Stimulated activated naive CD8-positive, alpha-beta T cell treated with anti-CD3 and anti-CD28 coated beads, Interleukin-15, amount 100 ng/mL, for 72 hours (primary cell): ENCODE results near the gene KCNMA1.
A peak's percentile ranks its signal among the peaks of the same experiment; 100 is the strongest.

Experiments
- ATAC-seq: fragments of 150-1000 bp; cut with Tn5 transposase; 2 replicates; pipeline ENCODE4 v1.10.0; 2021; ENCODE audit warnings: mild to moderate bottlenecking, moderate library complexity
- DNase-seq, 2 donors: peaks; one replicate each; pipeline ENCODE4 v3.0.0; 2021 to 2022
- H3K27ac Mint-ChIP-seq, 2 donors: one replicate each; pipeline ENCODE4 v1.8.0; 2022; ENCODE audit warnings: mild to moderate bottlenecking in 2 of 2, mixed read lengths in 2 of 2, moderate library complexity in 2 of 2
- H3K27me3 Mint-ChIP-seq: one replicate; pipeline ENCODE4 v1.8.0; 2022; ENCODE audit warnings: mixed read lengths
- H3K4me1 Mint-ChIP-seq: one replicate; pipeline ENCODE4 v1.8.0; 2022; ENCODE audit warnings: mild to moderate bottlenecking, mixed read lengths
- H3K4me3 Mint-ChIP-seq, 2 donors: one replicate each; pipeline ENCODE4 v1.8.0; 2022; ENCODE audit warnings: mild to moderate bottlenecking in 2 of 2, mixed read lengths in 2 of 2, moderate library complexity in 1 of 2
- H3K9me3 Mint-ChIP-seq, 2 donors: one replicate each; pipeline ENCODE4 v1.8.0; 2022; ENCODE audit warnings: mixed read lengths in 2 of 2

KCNMA1 gene

DNA sequence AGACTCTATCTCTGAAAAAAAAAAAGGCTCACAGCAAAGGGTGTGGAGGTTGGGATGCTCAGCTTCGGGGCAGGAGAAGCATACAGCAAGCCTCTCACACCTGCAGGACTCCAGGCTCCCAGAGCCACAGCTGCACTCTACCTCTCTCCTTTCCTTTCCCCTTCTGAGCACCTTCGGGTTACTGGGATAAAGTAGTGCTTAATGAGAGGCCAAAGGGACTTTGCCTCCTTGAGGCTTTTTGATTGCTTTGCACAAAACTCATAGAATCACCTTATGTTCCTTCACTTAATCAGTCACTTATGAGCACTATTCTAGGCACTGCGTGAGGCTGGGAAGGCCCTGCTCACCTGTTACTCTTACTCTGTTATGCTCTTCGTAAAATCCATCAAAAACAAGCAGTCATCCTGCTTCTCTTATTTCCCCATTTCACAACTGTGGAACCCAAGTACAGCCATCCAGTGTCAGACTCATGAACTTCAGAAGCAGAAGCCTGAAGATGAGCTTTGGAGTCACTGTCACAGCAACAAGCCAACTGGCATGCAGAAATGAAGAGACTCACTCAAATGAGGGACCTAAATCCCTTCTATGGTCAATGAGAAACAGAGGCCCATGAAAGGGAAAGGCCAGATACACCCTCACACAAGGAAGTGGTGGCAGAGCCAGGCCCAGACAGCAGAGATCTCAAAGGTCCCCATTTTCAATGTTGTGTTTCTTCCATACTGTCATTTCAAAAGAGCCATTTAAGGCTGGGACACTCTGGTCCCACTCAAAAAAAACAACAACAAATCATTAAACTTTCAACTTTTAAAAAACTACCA is 205.4 kb downstream of the KCNMA1 start:
- ATAC-seq (no peak), DNase-seq (no peak)
- H3K27me3 Mint-ChIP-seq: no peaks in the 10 kb centered on the region
- H3K4me1 Mint-ChIP-seq: no peaks in the 10 kb centered on the region
- H3K4me3 Mint-ChIP-seq: no peak overlapping the region
- no peaks in the 10 kb centered on the region for H3K9me3 Mint-ChIP-seq
- peak overlapping the region in 1 of 2 donors; percentile 65 for H3K27ac Mint-ChIP-seq

GRCh38 chr10:77431209-77431611 is 206.4 kb downstream of the KCNMA1 start:
- DNase-seq: no peak
- ATAC-seq: no peak
- Mint-ChIP-seq H3K27ac (peak overlapping the region in 1 of 2 donors; percentile 2), H3K4me3 (no peak overlapping the region), H3K27me3 (no peaks in the 10 kb centered on the region), H3K9me3 (no peaks in the 10 kb centered on the region), H3K4me1 (no peaks in the 10 kb centered on the region)

GRCh38 chr10:77430530-77430929 is 207.1 kb downstream of the KCNMA1 start:
- no peak for DNase-seq
- no peak overlapping the region for H3K4me3 Mint-ChIP-seq
- no peaks in the 10 kb centered on the region for H3K9me3 Mint-ChIP-seq
- no peak overlapping the region for H3K27ac Mint-ChIP-seq
- no peaks in the 10 kb centered on the region for H3K27me3 Mint-ChIP-seq
- no peak for ATAC-seq
- H3K4me1 Mint-ChIP-seq: no peaks in the 10 kb centered on the region

DNA sequence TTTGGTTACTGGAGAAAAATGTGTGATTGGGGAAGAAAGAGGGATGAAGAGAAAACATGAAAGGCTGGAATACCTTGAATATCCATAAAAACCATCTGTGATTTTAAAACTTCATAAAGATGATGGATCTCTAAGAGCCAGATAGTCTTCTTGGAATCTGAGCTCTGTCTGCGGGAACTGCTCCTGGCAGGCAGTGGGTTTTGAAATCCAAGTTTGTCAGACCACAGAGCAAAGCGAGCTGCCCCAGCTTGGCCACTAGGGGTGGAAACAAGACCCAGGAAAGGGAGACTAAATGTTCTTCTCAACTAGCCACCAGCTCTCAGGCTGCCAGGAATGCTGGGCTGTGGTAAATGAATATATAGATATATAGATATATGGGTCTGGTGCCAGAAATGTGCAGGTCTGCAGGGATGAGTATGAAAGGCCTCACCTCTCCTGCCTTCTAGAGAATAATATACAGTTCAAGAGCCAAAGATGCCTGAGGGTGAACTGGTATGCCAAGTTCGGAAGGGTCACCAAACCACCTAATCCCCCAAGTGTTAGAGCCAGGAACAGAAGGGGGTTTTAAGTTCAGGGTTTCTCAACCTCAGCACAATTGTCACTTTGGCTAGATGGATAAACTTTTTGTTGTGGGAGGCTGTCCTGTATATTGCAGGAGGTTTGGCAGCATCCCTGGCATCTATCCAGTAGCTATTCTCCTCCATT is 208.8 kb downstream of the KCNMA1 start:
- H3K27me3 Mint-ChIP-seq: no peaks in the 10 kb centered on the region
- DNase-seq: no peak
- no peak overlapping the region for H3K27ac Mint-ChIP-seq
- no peaks in the 10 kb centered on the region for H3K4me1 Mint-ChIP-seq
- H3K9me3 Mint-ChIP-seq: no peaks in the 10 kb centered on the region
- no peak overlapping the region for H3K4me3 Mint-ChIP-seq
- ATAC-seq: no peak

DNA sequence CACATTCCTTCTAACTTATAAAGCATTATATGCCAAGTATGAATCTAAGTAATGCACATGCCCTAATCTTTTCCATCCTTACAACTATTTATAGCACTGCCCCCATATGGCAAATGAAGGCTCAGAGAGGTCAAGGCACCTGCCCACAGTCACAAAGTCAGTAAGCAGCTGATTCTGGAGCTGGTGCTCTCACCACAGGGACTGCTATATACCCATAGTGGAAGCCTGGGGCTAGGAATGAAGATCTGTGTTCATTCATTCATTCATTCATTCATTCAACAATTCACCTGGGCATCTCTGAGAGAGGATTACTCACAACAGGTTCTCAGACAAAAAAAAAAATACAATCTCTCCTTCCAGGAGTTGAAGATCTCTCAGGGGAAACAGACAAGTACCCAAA is 213.4 kb downstream of the KCNMA1 start:
- H3K27ac Mint-ChIP-seq: no peak overlapping the region
- H3K4me1 Mint-ChIP-seq: no peaks in the 10 kb centered on the region
- no peak overlapping the region for H3K4me3 Mint-ChIP-seq
- no peaks in the 10 kb centered on the region for H3K27me3 Mint-ChIP-seq
- DNase-seq (no peak), ATAC-seq (no peak)
- H3K9me3 Mint-ChIP-seq: no peaks in the 10 kb centered on the region

- no peaks in the 10 kb centered on the region for H3K9me3 Mint-ChIP-seq
- H3K4me1 Mint-ChIP-seq: no peaks in the 10 kb centered on the region
- no peak overlapping the region for H3K27ac Mint-ChIP-seq
- H3K4me3 Mint-ChIP-seq: no peak overlapping the region
- H3K27me3 Mint-ChIP-seq: no peaks in the 10 kb centered on the region
- DNase-seq: no peak
- no peak for ATAC-seq
Measured at GRCh38 chr10:77422491-77423338, 214.9 kb downstream of the KCNMA1 start.

DNA sequence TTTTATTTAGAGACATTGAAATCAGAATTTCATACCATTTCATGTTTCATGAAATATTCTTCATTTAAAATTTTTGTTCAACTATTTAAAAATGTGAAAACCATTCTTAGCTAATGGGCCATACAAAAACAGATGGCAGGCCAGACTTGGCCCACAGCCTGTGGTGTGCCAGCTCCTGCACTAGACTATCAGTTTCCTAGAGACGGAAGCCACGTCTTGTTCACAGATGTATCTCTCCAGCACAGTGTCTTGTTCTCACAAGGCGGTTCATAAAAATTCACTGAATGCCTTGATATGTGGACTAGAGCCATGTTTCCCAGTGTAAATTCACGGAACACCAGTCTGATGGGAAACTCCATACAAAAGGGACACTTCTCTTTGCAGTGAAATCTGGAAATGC is 216.0 kb downstream of the KCNMA1 start:
- no peaks in the 10 kb centered on the region for H3K4me1 Mint-ChIP-seq
- DNase-seq (no peak), ATAC-seq (no peak)
- H3K9me3 Mint-ChIP-seq: no peaks in the 10 kb centered on the region
- no peak overlapping the region for H3K27ac Mint-ChIP-seq
- H3K27me3 Mint-ChIP-seq: no peaks in the 10 kb centered on the region
- H3K4me3 Mint-ChIP-seq: no peak overlapping the region

DNA sequence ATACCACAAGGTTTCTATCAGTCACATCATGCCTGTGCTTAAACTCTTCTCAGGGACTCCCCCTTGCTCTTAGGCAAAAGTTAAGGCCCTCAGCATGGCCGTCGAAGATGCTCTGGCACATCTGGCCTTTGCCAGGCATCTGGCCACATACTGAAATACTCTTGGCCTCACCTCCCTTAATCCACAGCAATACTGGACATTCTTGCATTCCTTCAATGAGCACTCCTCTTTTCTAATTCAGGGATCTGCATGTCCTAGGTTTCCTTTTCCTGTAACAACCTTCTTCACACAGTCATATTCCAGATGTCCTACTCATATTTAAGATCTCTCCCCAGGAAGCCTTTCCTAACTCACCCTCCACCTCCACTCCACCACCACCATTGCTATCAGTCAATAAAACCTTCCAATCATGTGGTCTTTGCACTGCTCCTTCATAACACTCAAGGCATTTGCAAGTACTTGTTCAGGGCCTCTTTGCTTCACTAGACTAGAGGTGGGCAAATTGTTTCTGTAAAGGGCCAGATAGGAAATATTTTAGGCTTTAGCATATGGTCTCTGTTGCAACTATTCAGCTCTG is 216.6 kb downstream of the KCNMA1 start:
- no peak for ATAC-seq
- H3K27ac Mint-ChIP-seq: peak overlapping the region in 1 of 2 donors; percentile 90
- H3K4me3 Mint-ChIP-seq: no peak overlapping the region
- H3K4me1 Mint-ChIP-seq: no peaks in the 10 kb centered on the region
- no peaks in the 10 kb centered on the region for H3K27me3 Mint-ChIP-seq
- no peaks in the 10 kb centered on the region for H3K9me3 Mint-ChIP-seq
- DNase-seq: no peak

- Mint-ChIP-seq H3K27me3 (no peaks in the 10 kb centered on the region), H3K27ac (no peak overlapping the region), H3K4me3 (no peak overlapping the region), H3K4me1 (no peaks in the 10 kb centered on the region), H3K9me3 (no peaks in the 10 kb centered on the region)
- no peak for ATAC-seq
- no peak for DNase-seq
Measured at GRCh38 chr10:77419979-77420378, 217.6 kb downstream of the KCNMA1 start.

DNA sequence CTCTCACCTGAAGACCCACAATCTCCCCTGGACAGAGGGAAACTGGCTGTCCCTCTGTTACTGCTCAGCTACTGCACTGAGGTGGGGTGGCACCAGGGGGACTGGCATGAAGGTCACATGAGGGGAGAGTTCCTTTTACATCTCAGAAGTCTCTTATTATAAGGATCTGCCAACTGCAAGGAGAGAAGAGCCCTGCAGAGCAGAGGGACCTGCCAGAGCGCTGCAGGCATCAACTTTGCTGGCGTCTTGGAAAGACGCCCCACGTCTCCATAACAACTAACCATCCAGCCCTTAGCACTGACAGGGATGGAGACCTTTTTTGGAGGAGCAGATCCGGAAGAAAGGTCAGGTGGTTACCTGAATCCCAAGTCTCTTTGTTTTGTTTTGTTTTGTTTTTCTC is 218.6 kb downstream of the KCNMA1 start:
- Mint-ChIP-seq H3K27ac (no peak overlapping the region), H3K27me3 (no peaks in the 10 kb centered on the region), H3K9me3 (no peaks in the 10 kb centered on the region), H3K4me3 (no peak overlapping the region), H3K4me1 (no peaks in the 10 kb centered on the region)
- ATAC-seq (no peak), DNase-seq (no peak)

- Mint-ChIP-seq H3K27ac (no peak overlapping the region), H3K9me3 (no peaks in the 10 kb centered on the region), H3K4me3 (no peak overlapping the region), H3K27me3 (no peaks in the 10 kb centered on the region), H3K4me1 (no peaks in the 10 kb centered on the region)
- no peak for ATAC-seq
- DNase-seq: no peak
Measured at GRCh38 chr10:77417806-77418640, 219.6 kb downstream of the KCNMA1 start.

- Mint-ChIP-seq H3K27me3 (no peaks in the 10 kb centered on the region), H3K9me3 (no peaks in the 10 kb centered on the region), H3K4me1 (no peaks in the 10 kb centered on the region), H3K4me3 (no peak overlapping the region), H3K27ac (no peak overlapping the region)
- ATAC-seq (no peak), DNase-seq (no peak)
Measured at GRCh38 chr10:77417359-77417758, 220.2 kb downstream of the KCNMA1 start.

DNA sequence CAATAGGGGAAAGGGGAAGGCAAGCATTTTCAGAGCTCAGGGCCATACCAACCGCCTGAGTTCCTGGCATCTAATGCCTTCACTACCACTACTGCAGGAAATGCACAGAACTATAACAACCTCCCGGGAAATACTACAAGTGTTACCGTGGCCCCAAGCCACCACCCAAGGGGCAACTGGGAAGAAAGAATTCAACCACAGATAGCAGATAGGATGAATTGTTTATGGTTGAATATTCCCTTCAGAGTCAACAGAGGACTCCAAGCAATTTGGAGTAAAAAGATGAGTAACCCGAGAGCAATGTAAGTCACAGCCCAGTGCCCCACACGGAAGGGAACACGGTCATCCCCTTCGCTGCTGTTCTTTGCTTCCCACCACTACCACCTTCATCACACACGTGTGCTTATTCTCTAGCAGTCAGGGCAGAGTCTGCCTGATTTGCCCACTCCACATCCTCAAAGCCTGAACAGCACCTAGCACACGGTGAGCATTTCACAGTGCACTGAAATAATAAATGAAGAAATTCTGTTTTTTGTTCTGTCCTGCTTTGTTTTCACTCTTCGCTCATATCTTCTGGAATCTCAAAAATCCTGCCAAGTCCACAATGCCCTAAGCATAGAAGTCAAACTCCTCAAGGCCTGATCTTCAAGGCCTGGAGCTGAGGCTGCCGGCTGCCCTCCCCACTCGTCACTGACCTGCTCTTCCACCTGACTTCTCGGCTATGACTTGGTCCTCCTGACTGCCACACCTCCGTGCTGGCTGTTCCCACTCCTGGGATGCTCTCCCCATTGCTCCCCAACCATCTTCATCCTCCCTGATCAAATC is 221.1 kb downstream of the KCNMA1 start:
- Mint-ChIP-seq H3K4me1 (no peaks in the 10 kb centered on the region), H3K27ac (peak overlapping the region in 1 of 2 donors; percentile 61), H3K27me3 (no peaks in the 10 kb centered on the region), H3K9me3 (no peaks in the 10 kb centered on the region), H3K4me3 (no peak overlapping the region)
- no peak for ATAC-seq
- no peak for DNase-seq

DNA sequence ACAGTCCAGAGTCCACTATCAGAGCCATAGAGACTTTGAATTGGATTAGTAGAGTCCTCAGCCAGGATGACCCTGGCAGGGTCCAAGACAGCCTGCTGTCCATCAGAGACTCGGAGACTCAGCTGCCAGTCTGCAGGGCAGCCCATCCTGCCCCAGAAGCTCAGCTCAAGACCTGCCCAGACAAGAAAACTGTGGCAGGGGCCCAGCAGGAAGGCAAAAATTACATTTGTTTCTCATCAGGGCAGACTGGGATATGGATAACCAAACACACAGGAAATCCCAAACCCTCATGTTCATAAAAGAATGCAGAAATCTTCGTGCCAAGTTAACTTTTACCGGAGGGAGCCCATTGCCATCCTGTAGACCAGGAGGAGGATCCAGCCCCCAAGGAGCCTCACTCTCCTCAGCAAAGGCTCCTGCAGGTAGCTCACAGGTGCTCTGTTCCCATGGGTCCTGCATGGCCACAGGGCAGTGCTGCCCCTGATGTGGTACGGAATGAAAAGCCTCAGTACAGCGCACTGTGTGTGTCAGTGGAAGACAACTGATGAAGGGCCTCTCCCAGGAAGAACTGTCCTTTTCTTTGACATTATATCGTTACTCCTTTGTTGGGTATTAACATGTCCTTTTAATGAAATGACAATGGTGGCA is 222.2 kb downstream of the KCNMA1 start:
- Mint-ChIP-seq H3K4me3 (no peak overlapping the region), H3K9me3 (no peaks in the 10 kb centered on the region), H3K4me1 (no peaks in the 10 kb centered on the region), H3K27ac (no peak overlapping the region), H3K27me3 (no peaks in the 10 kb centered on the region)
- no peak for ATAC-seq
- DNase-seq: no peak
